Thyroid gland (tissue), 4 donors: ENCODE measurements around the gene HJV. TPM values are rescaled to one million over a fixed set of nuclear protein-coding genes. Genes with fewer than 3 reads are reported as not detected.

ENCODE experiments used
- DNase-seq, 2 donors: peaks; one replicate each; pipeline ENCODE4 v3.0.0-alpha.2; 2019
- H3K27ac ChIP-seq, 3 donors: fragments of 200-600 bp; sonication (generic); 1 replicate in 2 of 3; 2 replicates in 1 of 3; pipeline ENCODE4 v1.5.1; 2016 to 2019; ENCODE audit warnings: mild to moderate bottlenecking in 1 of 3, moderate library complexity in 1 of 3
- H3K27me3 ChIP-seq: fragments of 200-600 bp; sonication (generic); one replicate; pipeline ENCODE4 v1.5.1; 2019
- H3K36me3 ChIP-seq, 2 donors: fragments of 200-600 bp; sonication (generic); one replicate each; pipeline ENCODE4 v1.5.1; 2016 to 2019
- H3K4me1 ChIP-seq, 2 donors: fragments of 200-600 bp; sonication (generic); one replicate each; pipeline ENCODE4 v1.5.1; 2017 to 2019
- H3K4me3 ChIP-seq, 3 donors: fragments of 200-600 bp; sonication (generic); replicated peaks in 1 of 3; 1 replicate in 2 of 3; 2 replicates in 1 of 3; pipeline ENCODE4 v1.5.1; 2016; ENCODE audit warnings: mild to moderate bottlenecking in 1 of 3
- H3K9me3 ChIP-seq: fragments of 200-600 bp; sonication (generic); one replicate; pipeline ENCODE4 v1.5.1; 2017
- POLR2A ChIP-seq, 2 donors: fragments of 450-650 bp; IDR thresholded peaks; one replicate each; pipeline ENCODE4 v1.6.1; 2017; ENCODE audit warnings: antibody characterized with exemption in 2 of 2, mild to moderate bottlenecking in 2 of 2, moderate library complexity in 1 of 2
- WGBS, 2 donors: methylation state at CpG; one replicate each; pipeline ENCODE4 v1.1.5; 2017; 5-methylcytosine and 5-hydroxymethylcytosine counted together
- intact Hi-C: fragments of 100-400 bp; cut with DNase I; formaldehyde crosslinking; loops from one replicate; pipeline ENCODE4 v1.15.1; 2023
- total RNA-seq, 4 donors: library from RNA; depleted of rRNA; stranded (reverse); fragments of >200 nt; gene quantifications; one replicate each; pipeline ENCODE4 v1.2.3, GENCODE V29; 2016
- TF ChIP-seq, protein P1 (sequence below), 6 experiments: fragments of 200-600 bp in 3 of 6; fragments of 450-650 bp in 3 of 6; sonication (generic) in 3 of 6; IDR thresholded peaks; one replicate each; pipeline ENCODE4 v1.5.1; 2016 to 2019; ENCODE audit warnings: antibody characterized with exemption in 6 of 6, mild to moderate bottlenecking in 2 of 6, inconsistent platforms in 1 of 6, moderate library complexity in 1 of 6

Gene HJV
- total RNA-seq, 4 donors from 2014 or later = not detected

DNA sequence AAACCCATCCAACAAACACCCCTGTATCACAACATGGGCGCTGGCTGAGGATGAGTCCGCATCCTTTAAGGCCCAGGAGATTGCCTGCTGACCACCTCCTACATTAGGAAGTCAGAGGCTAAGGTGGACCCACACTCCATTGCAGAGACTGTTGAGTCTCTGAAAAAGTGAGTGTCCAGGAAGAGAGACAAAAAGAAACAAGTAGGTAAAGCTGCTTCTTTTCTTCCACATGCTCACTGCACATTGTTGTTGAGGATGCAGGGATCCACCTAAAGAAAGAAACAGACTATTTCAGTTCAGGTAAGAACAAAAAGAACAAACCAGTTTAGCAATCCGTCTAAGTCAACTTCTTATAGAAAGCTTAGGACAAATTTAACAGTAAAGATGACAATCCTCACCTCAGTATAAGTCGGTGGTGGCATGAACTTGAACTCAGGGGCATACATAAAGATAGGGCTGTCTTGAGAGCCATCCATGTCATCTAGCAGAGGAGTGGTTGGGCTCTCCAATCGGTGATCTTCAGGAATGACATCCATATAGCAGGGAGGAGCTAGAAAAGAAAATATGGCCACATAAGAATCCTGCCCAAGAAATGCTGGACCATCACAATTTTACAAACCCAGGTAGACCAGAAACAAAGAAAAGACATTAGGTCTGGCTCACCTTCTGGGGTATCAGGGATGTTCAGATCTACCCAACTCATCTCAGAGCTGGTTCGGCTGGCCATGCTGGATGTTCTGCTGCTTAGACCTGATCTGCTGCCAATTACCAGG is 27.7 kb downstream of the HJV start:
- intact Hi-C loops = no loop called here
- Histone ChIP-seq H3K9me3 (no peaks in the 10 kb centered on the region), H3K27ac (peak overlapping the region; percentile 94 to 96 (median 95)), H3K4me1 (peaks cover 19 to 30% of the 10 kb centered on the region in 2 donors), H3K36me3 (peaks cover 40 to 44% of the 10 kb centered on the region in 2 donors), H3K4me3 (peak overlapping the region; percentile 31 to 97 (median 82)), H3K27me3 (no peaks in the 10 kb centered on the region)
- DNase-seq = peak in 1 of 2 donors; percentile 6
- TF ChIP-seq, protein P1, sequence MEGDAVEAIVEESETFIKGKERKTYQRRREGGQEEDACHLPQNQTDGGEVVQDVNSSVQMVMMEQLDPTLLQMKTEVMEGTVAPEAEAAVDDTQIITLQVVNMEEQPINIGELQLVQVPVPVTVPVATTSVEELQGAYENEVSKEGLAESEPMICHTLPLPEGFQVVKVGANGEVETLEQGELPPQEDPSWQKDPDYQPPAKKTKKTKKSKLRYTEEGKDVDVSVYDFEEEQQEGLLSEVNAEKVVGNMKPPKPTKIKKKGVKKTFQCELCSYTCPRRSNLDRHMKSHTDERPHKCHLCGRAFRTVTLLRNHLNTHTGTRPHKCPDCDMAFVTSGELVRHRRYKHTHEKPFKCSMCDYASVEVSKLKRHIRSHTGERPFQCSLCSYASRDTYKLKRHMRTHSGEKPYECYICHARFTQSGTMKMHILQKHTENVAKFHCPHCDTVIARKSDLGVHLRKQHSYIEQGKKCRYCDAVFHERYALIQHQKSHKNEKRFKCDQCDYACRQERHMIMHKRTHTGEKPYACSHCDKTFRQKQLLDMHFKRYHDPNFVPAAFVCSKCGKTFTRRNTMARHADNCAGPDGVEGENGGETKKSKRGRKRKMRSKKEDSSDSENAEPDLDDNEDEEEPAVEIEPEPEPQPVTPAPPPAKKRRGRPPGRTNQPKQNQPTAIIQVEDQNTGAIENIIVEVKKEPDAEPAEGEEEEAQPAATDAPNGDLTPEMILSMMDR (IDR thresholded peaks at IDR 0.05) = no peak
- peak in 1 of 2 donors; percentile 1 for TF ChIP-seq POLR2A (IDR thresholded peaks at IDR 0.05)
- 30 to 39% methylated on average over 6 of the region's 6 CpGs for WGBS, 2 donors

- Histone ChIP-seq H3K4me1 (peaks cover 22 to 26% of the 10 kb centered on the region in 2 donors), H3K36me3 (peaks cover 40 to 44% of the 10 kb centered on the region in 2 donors), H3K4me3 (peak overlapping the region; percentile 8 to 97 (median 82)), H3K27ac (peak overlapping the region; percentile 94 to 96 (median 95)), H3K27me3 (no peaks in the 10 kb centered on the region), H3K9me3 (no peaks in the 10 kb centered on the region)
- TF ChIP-seq, protein P1 (IDR thresholded peaks at IDR 0.05) = no peak
- TF ChIP-seq POLR2A (IDR thresholded peaks at IDR 0.05) = no peak
- no peak for DNase-seq
- intact Hi-C loops = no loop called here
- 49 to 71% methylated on average over 5 of the region's 5 CpGs for WGBS, 2 donors
These were observed 28.4 kb downstream of the HJV start for GRCh38 chr1:145992958-145993617.

DNA sequence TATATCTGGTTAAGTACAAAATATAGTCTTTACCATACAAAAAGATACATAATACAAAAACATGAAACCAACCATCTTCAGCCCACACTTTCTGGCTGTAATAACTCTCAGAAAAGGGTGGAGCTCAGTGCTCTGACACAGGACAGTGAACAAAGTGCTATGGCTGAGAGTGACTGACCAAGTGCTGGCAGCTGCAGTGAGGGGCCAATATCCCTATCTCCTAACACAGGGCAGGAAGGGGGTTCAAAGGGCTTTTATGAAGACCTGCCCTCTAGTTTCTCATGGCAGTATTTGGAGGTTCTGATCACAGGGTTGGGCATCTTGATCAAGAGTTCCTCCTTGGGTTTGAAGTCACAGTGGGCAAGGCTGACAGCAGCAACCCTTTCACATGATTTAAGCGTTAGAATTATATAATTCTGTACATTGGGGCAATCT is 29.0 kb downstream of the HJV start:
- peaks cover 40 to 44% of the 10 kb centered on the region in 2 donors for H3K36me3 ChIP-seq
- DNase-seq = peak in 1 of 2 donors; percentile 4
- H3K27me3 ChIP-seq = no peaks in the 10 kb centered on the region
- intact Hi-C loops = no loop called here
- TF ChIP-seq POLR2A (IDR thresholded peaks at IDR 0.05) = peak in 1 of 2 donors; percentile 45
- TF ChIP-seq, protein P1 (IDR thresholded peaks at IDR 0.05) = no peak
- H3K4me3 ChIP-seq = peak overlapping the region; percentile 8 to 97 (median 82)
- WGBS, 2 donors = 65 to 84% methylated on average over 1 of the region's 1 CpG
- H3K27ac ChIP-seq = peak overlapping the region; percentile 94 to 96 (median 95)
- no peaks in the 10 kb centered on the region for H3K9me3 ChIP-seq
- H3K4me1 ChIP-seq = peaks cover 20 to 28% of the 10 kb centered on the region in 2 donors

GRCh38 chr1:145991735-145992412 is 29.7 kb downstream of the HJV start:
- Histone ChIP-seq H3K36me3 (peaks cover 40 to 44% of the 10 kb centered on the region in 2 donors), H3K27ac (peak overlapping the region; percentile 94 to 96 (median 95))
- DNase-seq = peak in 1 of 2 donors; percentile 4

More at GRCh38 chr1:145991735-145992412, 29.7 kb downstream of the HJV start:
- peak overlapping the region in 1 of 3 donors; percentile 82 for H3K4me3 ChIP-seq
- H3K27me3 ChIP-seq = no peaks in the 10 kb centered on the region
- H3K4me1 ChIP-seq = peaks cover 18 to 30% of the 10 kb centered on the region in 2 donors
- no peaks in the 10 kb centered on the region for H3K9me3 ChIP-seq
- intact Hi-C loops = no loop called here
- 58 to 69% methylated on average over 10 of the region's 10 CpGs for WGBS, 2 donors
- peak in 1 of 2 donors; percentile 31 for TF ChIP-seq POLR2A (IDR thresholded peaks at IDR 0.05)
- TF ChIP-seq, protein P1 (IDR thresholded peaks at IDR 0.05) = no peak
